SK-N-SH treated with all-trans-retinoic acid at 6 μM for 48 hours (cell line): Measurements from ENCODE around the gene PPP2R2C.

Source experiments
- ARNTL ChIP-seq: fragments of 450-650 bp; formaldehyde crosslinking; IDR thresholded peaks from 2 replicates; pipeline ENCODE4 v1.5.0; 2020; ENCODE audit warnings: low read depth, mild to moderate bottlenecking, moderate library complexity, borderline replicate concordance
- ESRRG ChIP-seq: fragments of 250-450 bp; sonication (Bioruptor Pico); IDR thresholded peaks from 2 replicates; pipeline ENCODE4 v1.6.1; 2021; ENCODE audit warnings: mild to moderate bottlenecking
- RARB ChIP-seq: fragments of 250-450 bp; sonication (Bioruptor Pico); IDR thresholded peaks from 2 replicates; pipeline ENCODE4 v1.8.0; 2021; ENCODE audit warnings: mild to moderate bottlenecking, moderate library complexity
- TOX ChIP-seq: fragments of 250-450 bp; sonication (Bioruptor Pico); IDR thresholded peaks from 2 replicates; pipeline ENCODE4 v1.8.0; 2021; ENCODE audit warnings: mild to moderate bottlenecking, moderate library complexity, borderline replicate concordance
- ZFP3 ChIP-seq: fragments of 250-450 bp; sonication (Bioruptor Pico); IDR thresholded peaks from 2 replicates; pipeline ENCODE4 v1.5.0; 2020; ENCODE audit warnings: mild to moderate bottlenecking, moderate library complexity
- ZFP30 ChIP-seq: fragments of 450-650 bp; formaldehyde crosslinking; IDR thresholded peaks from 2 replicates; pipeline ENCODE4 v1.5.0; 2022; ENCODE audit warnings: mild to moderate bottlenecking, moderate library complexity
- TF ChIP-seq, protein P1 (sequence below): fragments of 250-450 bp; sonication (Bioruptor Pico); IDR thresholded peaks from 2 replicates; pipeline ENCODE4 v1.8.0; 2020; ENCODE audit warnings: mild to moderate bottlenecking, moderate library complexity, borderline replicate concordance

DNA sequence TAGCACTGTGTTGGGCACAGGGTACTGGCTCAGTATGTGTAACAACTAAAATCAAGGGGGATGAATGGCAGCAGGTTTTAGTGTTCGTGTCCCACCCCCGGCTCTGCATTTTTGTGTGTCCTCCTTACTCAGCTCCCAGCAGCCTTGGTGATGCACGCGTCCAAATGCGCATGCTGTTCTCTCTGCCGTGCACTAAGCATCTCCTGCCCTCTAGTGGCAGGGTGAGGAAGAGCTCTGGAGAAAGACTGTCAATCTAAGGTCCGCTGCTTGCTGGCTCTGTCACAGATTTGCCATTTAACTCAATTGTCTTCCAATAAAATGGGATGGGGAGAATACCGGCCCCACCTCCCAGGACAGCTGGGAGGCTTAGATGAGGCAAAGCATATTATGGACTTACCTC is 141.4 kb downstream of the PPP2R2C start:
- TF ChIP-seq ARNTL (CRISPR knock-in tag) = no peak
- TF ChIP-seq, protein P1, sequence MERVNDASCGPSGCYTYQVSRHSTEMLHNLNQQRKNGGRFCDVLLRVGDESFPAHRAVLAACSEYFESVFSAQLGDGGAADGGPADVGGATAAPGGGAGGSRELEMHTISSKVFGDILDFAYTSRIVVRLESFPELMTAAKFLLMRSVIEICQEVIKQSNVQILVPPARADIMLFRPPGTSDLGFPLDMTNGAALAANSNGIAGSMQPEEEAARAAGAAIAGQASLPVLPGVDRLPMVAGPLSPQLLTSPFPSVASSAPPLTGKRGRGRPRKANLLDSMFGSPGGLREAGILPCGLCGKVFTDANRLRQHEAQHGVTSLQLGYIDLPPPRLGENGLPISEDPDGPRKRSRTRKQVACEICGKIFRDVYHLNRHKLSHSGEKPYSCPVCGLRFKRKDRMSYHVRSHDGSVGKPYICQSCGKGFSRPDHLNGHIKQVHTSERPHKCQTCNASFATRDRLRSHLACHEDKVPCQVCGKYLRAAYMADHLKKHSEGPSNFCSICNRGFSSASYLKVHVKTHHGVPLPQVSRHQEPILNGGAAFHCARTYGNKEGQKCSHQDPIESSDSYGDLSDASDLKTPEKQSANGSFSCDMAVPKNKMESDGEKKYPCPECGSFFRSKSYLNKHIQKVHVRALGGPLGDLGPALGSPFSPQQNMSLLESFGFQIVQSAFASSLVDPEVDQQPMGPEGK (CRISPR knock-in tag) = no peak
- TF ChIP-seq ZFP30 (CRISPR knock-in tag) = no peak
- no peak for TF ChIP-seq TOX (CRISPR knock-in tag)
- TF ChIP-seq ESRRG (CRISPR knock-in tag) = no peak
- no peak for TF ChIP-seq ZFP3 (CRISPR knock-in tag)
- no peak for TF ChIP-seq RARB
